GM12875 (cell line): Measurements from ENCODE around the gene NHS.

Experiments used
- H3K4me3 ChIP-seq: one replicate; pipeline ENCODE4 v1.5.1; 2011; ENCODE audit warnings: low read depth, low read length, control low read depth
- TF ChIP-seq, protein P1 (sequence below): IDR thresholded peaks from 2 replicates; pipeline ENCODE4 v1.5.1; 2011; ENCODE audit warnings: low read depth, mild to moderate bottlenecking, control low read depth, inconsistent platforms, low read length, moderate library complexity, borderline replicate concordance; ENCODE audit not compliant: insufficient read depth

NHS gene

DNA sequence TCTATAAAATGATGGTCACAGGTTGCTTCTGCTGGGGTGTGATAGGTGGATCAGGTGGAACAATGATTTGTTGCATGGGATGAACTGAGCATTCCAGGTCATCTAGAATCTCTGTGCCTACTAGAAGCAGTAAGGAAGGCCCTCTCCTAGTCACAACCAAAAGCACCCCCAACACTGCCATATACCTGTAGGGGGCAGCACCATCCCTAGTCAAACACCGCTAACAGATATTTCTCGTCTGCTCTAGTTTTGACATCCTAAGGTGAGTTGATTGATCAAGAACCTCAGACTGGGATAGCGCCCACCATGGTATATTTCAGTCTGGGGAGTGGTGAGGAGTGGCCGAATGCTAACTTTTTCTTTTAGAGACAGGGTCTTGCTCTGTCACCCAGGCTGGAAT, 160.2 kb downstream of the NHS start:
- no peak overlapping the region for H3K4me3 ChIP-seq
- TF ChIP-seq, protein P1, sequence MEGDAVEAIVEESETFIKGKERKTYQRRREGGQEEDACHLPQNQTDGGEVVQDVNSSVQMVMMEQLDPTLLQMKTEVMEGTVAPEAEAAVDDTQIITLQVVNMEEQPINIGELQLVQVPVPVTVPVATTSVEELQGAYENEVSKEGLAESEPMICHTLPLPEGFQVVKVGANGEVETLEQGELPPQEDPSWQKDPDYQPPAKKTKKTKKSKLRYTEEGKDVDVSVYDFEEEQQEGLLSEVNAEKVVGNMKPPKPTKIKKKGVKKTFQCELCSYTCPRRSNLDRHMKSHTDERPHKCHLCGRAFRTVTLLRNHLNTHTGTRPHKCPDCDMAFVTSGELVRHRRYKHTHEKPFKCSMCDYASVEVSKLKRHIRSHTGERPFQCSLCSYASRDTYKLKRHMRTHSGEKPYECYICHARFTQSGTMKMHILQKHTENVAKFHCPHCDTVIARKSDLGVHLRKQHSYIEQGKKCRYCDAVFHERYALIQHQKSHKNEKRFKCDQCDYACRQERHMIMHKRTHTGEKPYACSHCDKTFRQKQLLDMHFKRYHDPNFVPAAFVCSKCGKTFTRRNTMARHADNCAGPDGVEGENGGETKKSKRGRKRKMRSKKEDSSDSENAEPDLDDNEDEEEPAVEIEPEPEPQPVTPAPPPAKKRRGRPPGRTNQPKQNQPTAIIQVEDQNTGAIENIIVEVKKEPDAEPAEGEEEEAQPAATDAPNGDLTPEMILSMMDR: peak; percentile 65

- TF ChIP-seq, protein P1: no peak
- no peak overlapping the region for H3K4me3 ChIP-seq
These were observed 162.8 kb downstream of the NHS start for GRCh38 chrX:17537723-17538243.

- no peak overlapping the region for H3K4me3 ChIP-seq
- TF ChIP-seq, protein P1: no peak
These were observed 167.1 kb downstream of the NHS start for GRCh38 chrX:17542123-17542522.

DNA sequence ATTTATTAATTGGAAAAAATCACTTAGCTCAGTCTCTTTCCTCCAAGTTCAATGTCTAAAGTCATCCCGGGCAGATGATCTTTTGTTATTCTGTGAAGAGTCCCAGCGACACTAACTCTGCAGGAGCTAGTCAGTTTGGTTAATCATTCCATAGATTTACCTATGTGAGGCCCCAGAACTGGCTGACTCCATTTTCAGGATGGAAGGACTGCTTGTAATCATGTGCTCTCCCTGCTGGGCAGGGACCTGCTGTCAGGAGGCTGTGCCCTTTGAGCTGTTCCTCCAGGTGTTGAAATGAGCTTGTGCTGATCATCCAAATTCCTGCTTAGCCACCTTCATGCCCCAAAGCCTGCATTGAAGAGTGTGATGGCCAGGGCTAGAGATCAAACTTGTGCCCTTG, 169.8 kb downstream of the NHS start:
- TF ChIP-seq, protein P1: no peak
- no peak overlapping the region for H3K4me3 ChIP-seq

GRCh38 chrX:17546356-17546755, 171.4 kb downstream of the NHS start:
- TF ChIP-seq, protein P1: no peak
- no peak overlapping the region for H3K4me3 ChIP-seq

- TF ChIP-seq, protein P1: no peak
These were observed 172.7 kb downstream of the NHS start for GRCh38 chrX:17547658-17548057.

GRCh38 chrX:17549107-17549651, 174.2 kb downstream of the NHS start:
- TF ChIP-seq, protein P1: no peak
- no peak overlapping the region for H3K4me3 ChIP-seq

More at GRCh38 chrX:17547658-17548057, 172.7 kb downstream of the NHS start:
- H3K4me3 ChIP-seq: no peak overlapping the region
